ENCODE data around the gene ILRUN.
"Not testable (repeated sequence)": the region's sequence is repeated elsewhere in the genome, so short reads cannot be mapped to it uniquely, and the experiment has no call there.

The ILRUN gene

GRCh38 chr6:34722451-34722850 is 25.9 kb upstream of the ILRUN start:
- H3K9me3 ChIP-seq (replicated peaks; ENCODE audit: low read length), result no peaks in the 10 kb centered on the region
- H3K9ac ChIP-seq (ENCODE audit: low read depth, low read length), result no peak overlapping the region
- no peak overlapping the region for H3K4me2 ChIP-seq (ENCODE audit: low read length)
- H3K4me3 ChIP-seq (ENCODE audit: low read length), result no peak overlapping the region
- no peaks in the 10 kb centered on the region for H3K36me3 ChIP-seq (ENCODE audit: insufficient read depth, low read length)
- H3K27me3 ChIP-seq (ENCODE audit: control insufficient read depth, insufficient read depth, low read length), result no peaks in the 10 kb centered on the region
- H3K4me1 ChIP-seq (ENCODE audit: control insufficient read depth, insufficient read depth, low read length), result peaks cover 5% of the 10 kb centered on the region

- not testable (repeated sequence) for H3K4me3 ChIP-seq (ENCODE audit: low read length); H3K9me3 ChIP-seq (replicated peaks; ENCODE audit: low read length); H3K36me3 ChIP-seq (ENCODE audit: insufficient read depth, low read length); H3K27me3 ChIP-seq (ENCODE audit: control insufficient read depth, insufficient read depth, low read length); H3K4me2 ChIP-seq (ENCODE audit: low read length); H3K4me1 ChIP-seq (ENCODE audit: control insufficient read depth, insufficient read depth, low read length); H3K9ac ChIP-seq (ENCODE audit: low read depth, low read length)
These were observed 23.6 kb upstream of the ILRUN start for GRCh38 chr6:34720160-34720559.

GRCh38 chr6:34719646-34720045 is 23.1 kb upstream of the ILRUN start:
- H3K4me1 ChIP-seq (ENCODE audit: control insufficient read depth, insufficient read depth, low read length); H3K9ac ChIP-seq (ENCODE audit: low read depth, low read length); H3K36me3 ChIP-seq (ENCODE audit: insufficient read depth, low read length); H3K27me3 ChIP-seq (ENCODE audit: control insufficient read depth, insufficient read depth, low read length); H3K9me3 ChIP-seq (replicated peaks; ENCODE audit: low read length); H3K4me2 ChIP-seq (ENCODE audit: low read length); H3K4me3 ChIP-seq (ENCODE audit: low read length): not testable (repeated sequence)

GRCh38 chr6:34718976-34719375 is 22.4 kb upstream of the ILRUN start:
- no peaks in the 10 kb centered on the region for H3K27me3 ChIP-seq (ENCODE audit: control insufficient read depth, insufficient read depth, low read length)
- H3K36me3 ChIP-seq (ENCODE audit: insufficient read depth, low read length), result no peaks in the 10 kb centered on the region
- no peak overlapping the region for H3K4me3 ChIP-seq (ENCODE audit: low read length)
- no peak overlapping the region for H3K9ac ChIP-seq (ENCODE audit: low read depth, low read length)
- no peaks in the 10 kb centered on the region for H3K9me3 ChIP-seq (replicated peaks; ENCODE audit: low read length)
- H3K4me1 ChIP-seq (ENCODE audit: control insufficient read depth, insufficient read depth, low read length), result peaks cover 5% of the 10 kb centered on the region
- H3K4me2 ChIP-seq (ENCODE audit: low read length), result no peak overlapping the region

GRCh38 chr6:34717466-34717865 is 20.9 kb upstream of the ILRUN start:
- H3K9ac ChIP-seq (ENCODE audit: low read depth, low read length), result no peak overlapping the region
- peaks cover 5% of the 10 kb centered on the region for H3K4me1 ChIP-seq (ENCODE audit: control insufficient read depth, insufficient read depth, low read length)
- H3K36me3 ChIP-seq (ENCODE audit: insufficient read depth, low read length), result no peaks in the 10 kb centered on the region
- H3K4me3 ChIP-seq (ENCODE audit: low read length), result no peak overlapping the region
- no peaks in the 10 kb centered on the region for H3K27me3 ChIP-seq (ENCODE audit: control insufficient read depth, insufficient read depth, low read length)
- H3K4me2 ChIP-seq (ENCODE audit: low read length), result no peak overlapping the region
- no peaks in the 10 kb centered on the region for H3K9me3 ChIP-seq (replicated peaks; ENCODE audit: low read length)

GRCh38 chr6:34714663-34715062 is 18.1 kb upstream of the ILRUN start:
- no peak overlapping the region for H3K4me2 ChIP-seq (ENCODE audit: low read length)
- no peak overlapping the region for H3K4me3 ChIP-seq (ENCODE audit: low read length)
- H3K4me1 ChIP-seq (ENCODE audit: control insufficient read depth, insufficient read depth, low read length), result peaks cover 7% of the 10 kb centered on the region
- no peak overlapping the region for H3K9ac ChIP-seq (ENCODE audit: low read depth, low read length)
- H3K36me3 ChIP-seq (ENCODE audit: insufficient read depth, low read length), result no peaks in the 10 kb centered on the region
- H3K9me3 ChIP-seq (replicated peaks; ENCODE audit: low read length), result no peaks in the 10 kb centered on the region
- no peaks in the 10 kb centered on the region for H3K27me3 ChIP-seq (ENCODE audit: control insufficient read depth, insufficient read depth, low read length)

GRCh38 chr6:34712881-34713280 is 16.3 kb upstream of the ILRUN start:
- not testable (repeated sequence) for H3K4me3 ChIP-seq (ENCODE audit: low read length); H3K27me3 ChIP-seq (ENCODE audit: control insufficient read depth, insufficient read depth, low read length); H3K36me3 ChIP-seq (ENCODE audit: insufficient read depth, low read length); H3K4me2 ChIP-seq (ENCODE audit: low read length); H3K9ac ChIP-seq (ENCODE audit: low read depth, low read length); H3K9me3 ChIP-seq (replicated peaks; ENCODE audit: low read length); H3K4me1 ChIP-seq (ENCODE audit: control insufficient read depth, insufficient read depth, low read length)

GRCh38 chr6:34709386-34709785 is 12.8 kb upstream of the ILRUN start:
- Histone ChIP-seq H3K9me3 (replicated peaks; ENCODE audit: low read length) (no peaks in the 10 kb centered on the region), H3K36me3 (ENCODE audit: insufficient read depth, low read length) (no peaks in the 10 kb centered on the region), H3K9ac (ENCODE audit: low read depth, low read length) (no peak overlapping the region), H3K4me3 (ENCODE audit: low read length) (no peak overlapping the region), H3K27me3 (ENCODE audit: control insufficient read depth, insufficient read depth, low read length) (no peaks in the 10 kb centered on the region), H3K4me2 (ENCODE audit: low read length) (no peak overlapping the region), H3K4me1 (ENCODE audit: control insufficient read depth, insufficient read depth, low read length) (peaks cover 6% of the 10 kb centered on the region)

GRCh38 chr6:34705241-34705640 is 8.7 kb upstream of the ILRUN start:
- no peaks in the 10 kb centered on the region for H3K9me3 ChIP-seq (replicated peaks; ENCODE audit: low read length)
- peaks cover 2% of the 10 kb centered on the region for H3K27me3 ChIP-seq (ENCODE audit: control insufficient read depth, insufficient read depth, low read length)
- H3K4me2 ChIP-seq (ENCODE audit: low read length), result no peak overlapping the region
- H3K36me3 ChIP-seq (ENCODE audit: insufficient read depth, low read length), result no peaks in the 10 kb centered on the region
- H3K4me3 ChIP-seq (ENCODE audit: low read length), result no peak overlapping the region
- H3K4me1 ChIP-seq (ENCODE audit: control insufficient read depth, insufficient read depth, low read length), result peaks cover 6% of the 10 kb centered on the region
- H3K9ac ChIP-seq (ENCODE audit: low read depth, low read length), result no peak overlapping the region

- Histone ChIP-seq H3K4me2 (ENCODE audit: low read length) (no peak overlapping the region), H3K9me3 (replicated peaks; ENCODE audit: low read length) (no peaks in the 10 kb centered on the region), H3K27me3 (ENCODE audit: control insufficient read depth, insufficient read depth, low read length) (peaks cover 2% of the 10 kb centered on the region), H3K4me3 (ENCODE audit: low read length) (no peak overlapping the region), H3K9ac (ENCODE audit: low read depth, low read length) (no peak overlapping the region), H3K4me1 (ENCODE audit: control insufficient read depth, insufficient read depth, low read length) (no peaks in the 10 kb centered on the region), H3K36me3 (ENCODE audit: insufficient read depth, low read length) (no peaks in the 10 kb centered on the region)
These were observed 4.6 kb upstream of the ILRUN start for GRCh38 chr6:34701199-34701598.

- Histone ChIP-seq H3K4me3 (ENCODE audit: low read length) (no peak overlapping the region), H3K9me3 (replicated peaks; ENCODE audit: low read length) (no peaks in the 10 kb centered on the region), H3K4me1 (ENCODE audit: control insufficient read depth, insufficient read depth, low read length) (peaks cover 10% of the 10 kb centered on the region)
These were observed 1.5 kb upstream of the ILRUN start for GRCh38 chr6:34697904-34698559.

GRCh38 chr6:34697544-34697836 is 923 bp upstream of the ILRUN start:
- no peaks in the 10 kb centered on the region for H3K9me3 ChIP-seq (replicated peaks; ENCODE audit: low read length)
- peak overlapping the region; percentile 70 for H3K4me3 ChIP-seq (ENCODE audit: low read length)
- H3K4me1 ChIP-seq (ENCODE audit: control insufficient read depth, insufficient read depth, low read length), result peaks cover 10% of the 10 kb centered on the region
- H3K9ac ChIP-seq (ENCODE audit: low read depth, low read length), result peak overlapping the region; percentile 54
- H3K36me3 ChIP-seq (ENCODE audit: insufficient read depth, low read length), result no peaks in the 10 kb centered on the region
- no peaks in the 10 kb centered on the region for H3K27me3 ChIP-seq (ENCODE audit: control insufficient read depth, insufficient read depth, low read length)
- peak overlapping the region; percentile 75 for H3K4me2 ChIP-seq (ENCODE audit: low read length)

More at GRCh38 chr6:34697904-34698559, 1.5 kb upstream of the ILRUN start:
- Histone ChIP-seq H3K27me3 (ENCODE audit: control insufficient read depth, insufficient read depth, low read length) (no peaks in the 10 kb centered on the region), H3K4me2 (ENCODE audit: low read length) (no peak overlapping the region), H3K36me3 (ENCODE audit: insufficient read depth, low read length) (no peaks in the 10 kb centered on the region), H3K9ac (ENCODE audit: low read depth, low read length) (no peak overlapping the region)

Data from skeletal muscle satellite cell (primary cell).